ENCODE data around the gene KRTAP5-2. TPM values are rescaled to one million over a fixed set of nuclear protein-coding genes. Genes with fewer than 3 reads are reported as not detected.

KRTAP5-2 gene
- total RNA-seq, 4 donors from 2014 or later = not detected

DNA sequence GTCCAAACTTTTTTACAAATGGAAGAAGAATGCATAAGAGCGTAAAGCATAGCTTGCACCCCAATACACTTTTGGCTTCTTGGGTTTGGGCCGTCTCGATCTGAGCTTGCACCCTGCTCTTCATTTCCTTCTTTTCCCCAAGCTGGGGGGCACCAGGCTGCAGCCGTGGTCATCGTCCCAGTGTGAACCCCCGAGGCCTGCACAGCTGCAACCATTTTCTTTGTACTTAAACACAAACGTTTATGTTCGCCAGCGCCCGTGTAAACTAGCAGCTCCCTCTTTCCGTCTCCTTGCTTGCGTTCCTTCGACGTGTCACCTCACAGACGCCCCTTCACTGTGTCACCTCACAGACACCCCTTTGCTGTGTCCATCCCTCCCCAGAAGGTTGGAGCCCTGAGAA is 41.6 kb upstream of the KRTAP5-2 start:
- intact Hi-C loops (cut with DNase I; ENCODE audit: low total_unique reads) = no loop called here
- H3K27me3 ChIP-seq = peaks cover 22% of the 10 kb centered on the region
- H3K9me3 ChIP-seq = no peaks in the 10 kb centered on the region
- in situ Hi-C loops (cut with MboI; ENCODE audit: low pct_ligation_motif_present in 1 of 4, low pct_unique_long_range_greater_than_20kb in 1 of 4, low sequenced_read_pairs in 3 of 4) = no loop called here
- no peak for DNase-seq
- 36% methylated on average over 15 of the region's 15 CpGs; no CpG with 5 or more reads in 1 of the 2 donors for WGBS, 2 donors (ENCODE audit: low coverage in 1 of 2)
- peak overlapping the region in 3 of 4 donors; percentile 22 to 63 (median 59) for H3K27ac ChIP-seq
- TF ChIP-seq, protein P1, sequence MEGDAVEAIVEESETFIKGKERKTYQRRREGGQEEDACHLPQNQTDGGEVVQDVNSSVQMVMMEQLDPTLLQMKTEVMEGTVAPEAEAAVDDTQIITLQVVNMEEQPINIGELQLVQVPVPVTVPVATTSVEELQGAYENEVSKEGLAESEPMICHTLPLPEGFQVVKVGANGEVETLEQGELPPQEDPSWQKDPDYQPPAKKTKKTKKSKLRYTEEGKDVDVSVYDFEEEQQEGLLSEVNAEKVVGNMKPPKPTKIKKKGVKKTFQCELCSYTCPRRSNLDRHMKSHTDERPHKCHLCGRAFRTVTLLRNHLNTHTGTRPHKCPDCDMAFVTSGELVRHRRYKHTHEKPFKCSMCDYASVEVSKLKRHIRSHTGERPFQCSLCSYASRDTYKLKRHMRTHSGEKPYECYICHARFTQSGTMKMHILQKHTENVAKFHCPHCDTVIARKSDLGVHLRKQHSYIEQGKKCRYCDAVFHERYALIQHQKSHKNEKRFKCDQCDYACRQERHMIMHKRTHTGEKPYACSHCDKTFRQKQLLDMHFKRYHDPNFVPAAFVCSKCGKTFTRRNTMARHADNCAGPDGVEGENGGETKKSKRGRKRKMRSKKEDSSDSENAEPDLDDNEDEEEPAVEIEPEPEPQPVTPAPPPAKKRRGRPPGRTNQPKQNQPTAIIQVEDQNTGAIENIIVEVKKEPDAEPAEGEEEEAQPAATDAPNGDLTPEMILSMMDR (IDR thresholded peaks at IDR 0.05) = no peak
- TF ChIP-seq POLR2AphosphoS5 (IDR thresholded peaks at IDR 0.05) (no peak), POLR2A (IDR thresholded peaks at IDR 0.05) (no peak), EP300 (IDR thresholded peaks at IDR 0.05; ENCODE audit: low read depth) (no peak)
- peaks cover 0 to 22% (median 10%) of the 10 kb centered on the region in 4 donors for H3K4me1 ChIP-seq
- no peaks in the 10 kb centered on the region for H3K36me3 ChIP-seq
- H3K4me3 ChIP-seq = no peak overlapping the region

DNA sequence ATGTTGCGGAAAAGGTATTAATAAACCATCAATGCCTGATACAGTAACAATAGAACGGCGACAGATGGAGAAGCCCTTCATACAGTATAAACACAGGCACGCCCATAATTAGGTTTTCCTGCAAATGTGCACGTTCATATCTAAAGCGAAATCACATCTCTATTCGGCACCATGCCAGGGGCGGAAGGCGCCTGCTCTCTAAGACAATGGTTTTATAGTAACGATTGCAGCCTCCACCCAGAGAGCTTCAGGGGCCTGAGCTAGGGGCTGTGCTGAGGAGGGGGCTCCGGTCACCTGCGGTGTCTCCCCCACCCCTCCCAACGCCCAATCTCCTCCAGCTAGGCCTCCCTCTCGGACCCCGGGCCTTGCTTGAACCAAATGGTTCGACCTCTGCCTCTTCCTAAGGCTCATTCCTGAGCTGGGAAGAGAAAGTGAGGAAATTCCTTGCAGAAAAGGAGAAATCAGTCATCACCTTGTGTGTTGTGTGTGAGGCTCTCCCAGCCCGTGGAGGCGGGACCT is 41.1 kb upstream of the KRTAP5-2 start:
- peak; percentile 85 for DNase-seq
- Histone ChIP-seq H3K4me1 (peaks cover 0 to 22% (median 10%) of the 10 kb centered on the region in 4 donors), H3K27ac (peak overlapping the region; percentile 22 to 63 (median 52)), H3K4me3 (no peak overlapping the region), H3K9me3 (no peaks in the 10 kb centered on the region), H3K36me3 (no peaks in the 10 kb centered on the region), H3K27me3 (peaks cover 22% of the 10 kb centered on the region)
- intact Hi-C loops (cut with DNase I; ENCODE audit: low total_unique reads) = no loop called here
- 14 to 30% methylated on average over 15 to 18 of the region's 18 CpGs for WGBS, 2 donors (ENCODE audit: low coverage in 1 of 2)
- TF ChIP-seq POLR2AphosphoS5 (IDR thresholded peaks at IDR 0.05) (peak in 2 of 3 donors; percentile 21 to 39), POLR2A (IDR thresholded peaks at IDR 0.05) (no peak)
- TF ChIP-seq, protein P1 (IDR thresholded peaks at IDR 0.05) = no peak
- in situ Hi-C loops (cut with MboI; ENCODE audit: low pct_ligation_motif_present in 1 of 4, low pct_unique_long_range_greater_than_20kb in 1 of 4, low sequenced_read_pairs in 3 of 4) = no loop called here

DNA sequence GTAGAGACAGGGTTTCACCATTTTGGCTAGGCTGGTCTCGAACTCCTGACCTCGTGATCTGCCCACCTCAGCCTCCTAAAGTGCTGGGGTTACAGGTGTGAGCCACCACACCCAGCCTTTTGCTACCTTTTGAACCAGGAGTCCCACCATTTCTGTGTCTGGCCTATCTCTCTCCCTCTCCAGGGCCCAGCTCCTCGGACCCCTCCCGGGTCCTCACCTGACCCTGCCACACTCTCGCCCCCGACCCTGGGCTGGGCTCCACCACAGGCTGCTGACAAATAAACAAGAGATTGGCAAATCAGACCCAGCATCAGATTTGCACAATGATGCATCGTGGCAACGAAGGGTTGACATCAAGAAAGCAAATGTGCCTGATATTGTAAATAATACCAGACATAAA is 40.2 kb upstream of the KRTAP5-2 start:
- Histone ChIP-seq H3K36me3 (no peaks in the 10 kb centered on the region), H3K4me3 (no peak overlapping the region), H3K9me3 (no peaks in the 10 kb centered on the region), H3K27me3 (peaks cover 22% of the 10 kb centered on the region), H3K27ac (peak overlapping the region in 2 of 4 donors; percentile 22 to 63), H3K4me1 (peaks cover 0 to 22% (median 10%) of the 10 kb centered on the region in 4 donors)
- in situ Hi-C loops (cut with MboI; ENCODE audit: low pct_ligation_motif_present in 1 of 4, low pct_unique_long_range_greater_than_20kb in 1 of 4, low sequenced_read_pairs in 3 of 4) (no loop called here), intact Hi-C loops (cut with DNase I; ENCODE audit: low total_unique reads) (no loop called here)
- no peak for TF ChIP-seq POLR2AphosphoS5 (IDR thresholded peaks at IDR 0.05)
- TF ChIP-seq, protein P1 (IDR thresholded peaks at IDR 0.05) = no peak
- no peak for TF ChIP-seq EP300 (IDR thresholded peaks at IDR 0.05; ENCODE audit: low read depth)
- TF ChIP-seq POLR2A (IDR thresholded peaks at IDR 0.05) = no peak
- 63% methylated on average over 8 of the region's 8 CpGs; no CpG with 5 or more reads in 1 of the 2 donors for WGBS, 2 donors (ENCODE audit: low coverage in 1 of 2)
- no peak for DNase-seq

DNA sequence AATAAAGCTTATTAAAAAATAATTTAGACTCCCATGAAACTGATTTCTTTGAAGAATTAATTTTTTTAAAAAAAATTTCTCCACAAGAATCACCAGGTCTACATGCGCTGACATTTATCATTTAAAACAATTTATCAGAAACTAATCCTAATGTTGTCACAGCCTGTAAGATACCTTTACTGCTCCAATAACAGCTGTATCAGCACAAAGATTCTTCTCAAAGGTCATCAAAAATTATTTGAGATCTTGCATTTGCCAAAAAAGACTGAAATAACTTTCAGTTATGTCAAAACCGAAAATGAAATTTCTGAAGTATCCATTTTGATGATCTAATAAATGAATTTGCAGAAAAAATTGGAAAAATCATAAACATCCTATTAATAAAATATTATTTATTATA is 39.5 kb upstream of the KRTAP5-2 start:
- Histone ChIP-seq H3K4me1 (peaks cover 0 to 22% (median 10%) of the 10 kb centered on the region in 4 donors), H3K27me3 (peaks cover 23% of the 10 kb centered on the region), H3K9me3 (no peaks in the 10 kb centered on the region), H3K27ac (no peak overlapping the region), H3K4me3 (no peak overlapping the region), H3K36me3 (no peaks in the 10 kb centered on the region)
- intact Hi-C loops (cut with DNase I; ENCODE audit: low total_unique reads) = no loop called here
- TF ChIP-seq POLR2AphosphoS5 (IDR thresholded peaks at IDR 0.05) (no peak), POLR2A (IDR thresholded peaks at IDR 0.05) (no peak), EP300 (IDR thresholded peaks at IDR 0.05; ENCODE audit: low read depth) (no peak)
- TF ChIP-seq, protein P1 (IDR thresholded peaks at IDR 0.05) = no peak
- whole genome bisulfite sequencing, 2 donors (ENCODE audit: low coverage in 1 of 2) = 93% methylated on average over 2 of the region's 2 CpGs
- no peak for DNase-seq
- in situ Hi-C loops (cut with MboI; ENCODE audit: low pct_ligation_motif_present in 1 of 4, low pct_unique_long_range_greater_than_20kb in 1 of 4, low sequenced_read_pairs in 3 of 4) = no loop called here
